ENCODE measurements around the gene TMEM151B.
"Not testable (repeated sequence)": the region's sequence is repeated elsewhere in the genome, so short reads cannot be mapped to it uniquely, and the experiment has no call there.

The TMEM151B gene

DNA sequence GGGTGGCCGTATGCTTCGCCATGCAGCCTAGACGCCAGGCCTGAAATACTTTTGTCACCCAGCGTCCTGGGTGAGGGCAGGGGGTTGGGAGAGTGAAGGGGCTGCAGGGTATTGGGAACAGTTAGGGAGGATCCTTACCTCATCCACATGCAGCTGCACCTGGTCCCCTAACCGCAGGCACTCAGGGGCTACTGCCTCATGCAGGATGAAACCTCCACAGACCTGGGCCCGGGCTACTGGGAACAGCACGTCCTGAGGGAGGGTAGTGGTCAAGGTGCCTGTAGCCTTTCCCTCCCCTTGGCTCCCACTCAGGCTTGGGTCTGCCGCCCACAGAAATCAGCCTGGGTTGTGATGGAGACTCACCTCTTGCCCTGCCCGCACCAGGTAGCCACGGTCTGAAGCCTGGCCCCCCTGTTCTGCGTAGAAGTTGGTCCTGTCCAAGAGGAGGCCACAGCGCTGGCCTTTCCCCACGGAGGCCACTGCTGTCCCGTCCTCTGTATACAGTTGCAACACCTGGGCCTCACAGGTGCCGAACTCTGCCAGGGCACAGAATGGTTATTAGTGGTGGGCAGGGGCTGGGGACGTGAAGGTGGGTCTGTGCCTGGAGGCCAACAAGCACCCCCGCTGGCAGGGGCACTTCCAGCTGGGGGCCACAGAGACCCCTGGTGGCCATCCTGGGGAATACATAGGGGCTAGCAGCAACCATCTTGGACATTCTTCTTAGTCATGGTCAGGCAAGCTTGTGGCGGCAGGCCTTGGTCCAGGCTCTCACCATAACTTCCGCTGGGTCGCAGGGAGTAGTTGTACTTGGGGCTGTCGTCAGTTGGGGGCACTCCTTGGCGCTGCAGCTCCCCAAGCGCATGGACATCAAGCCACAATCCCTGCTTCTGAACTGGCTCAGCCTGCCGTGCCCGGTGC lies 34.3 kb downstream of the TMEM151B start:
- peak; percentile 55 for DNase-seq (ENCODE audit: low read depth)

DNA sequence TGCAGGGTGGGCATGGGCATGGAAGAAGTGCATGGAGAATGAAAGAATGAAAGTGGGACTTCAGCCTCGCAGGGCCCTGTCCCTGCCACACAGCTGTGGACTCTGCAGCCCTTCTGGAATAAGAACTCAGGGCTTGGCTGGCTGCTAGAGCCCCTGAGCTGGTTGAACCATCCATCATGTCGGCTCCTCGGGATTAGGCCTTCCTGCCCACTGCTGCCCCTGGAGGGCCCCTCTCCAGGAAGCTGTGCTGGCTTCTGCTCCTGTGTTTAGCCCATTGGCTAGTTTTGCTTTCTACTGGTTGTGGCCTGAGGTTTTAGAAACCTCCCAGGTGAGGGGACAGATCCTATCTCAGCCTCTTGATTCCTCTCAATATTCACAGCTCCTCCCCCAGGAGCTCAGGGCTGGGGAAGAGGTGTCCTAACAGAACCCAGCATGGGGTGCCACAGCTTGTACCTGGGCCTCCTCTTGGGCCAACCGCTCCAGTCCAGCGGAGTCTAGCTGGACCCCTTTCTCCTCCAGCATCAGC lies 35.0 kb downstream of the TMEM151B start:
- no peak for DNase-seq (ENCODE audit: low read depth)

DNA sequence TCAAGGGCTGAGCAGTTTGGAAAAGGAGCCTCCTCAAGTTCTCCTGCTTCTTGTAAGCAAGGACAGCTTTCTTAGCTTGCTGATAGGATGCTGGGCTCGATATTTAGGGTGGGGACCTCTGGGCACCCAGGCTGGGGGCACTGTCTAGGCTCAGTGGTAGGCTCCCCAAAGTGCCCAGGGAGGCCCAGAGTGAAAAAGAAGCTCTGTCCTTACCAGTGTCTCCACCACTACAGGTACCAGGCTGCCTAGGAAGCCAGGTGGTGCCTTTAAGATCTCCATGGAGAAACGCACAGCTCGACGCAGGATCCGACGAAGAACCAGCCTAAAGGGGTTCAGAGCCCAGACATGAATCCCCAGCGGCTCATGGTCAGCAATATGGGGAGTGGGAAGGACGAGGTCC lies 36.5 kb downstream of the TMEM151B start:
- DNase-seq (ENCODE audit: low read depth): no peak

DNA sequence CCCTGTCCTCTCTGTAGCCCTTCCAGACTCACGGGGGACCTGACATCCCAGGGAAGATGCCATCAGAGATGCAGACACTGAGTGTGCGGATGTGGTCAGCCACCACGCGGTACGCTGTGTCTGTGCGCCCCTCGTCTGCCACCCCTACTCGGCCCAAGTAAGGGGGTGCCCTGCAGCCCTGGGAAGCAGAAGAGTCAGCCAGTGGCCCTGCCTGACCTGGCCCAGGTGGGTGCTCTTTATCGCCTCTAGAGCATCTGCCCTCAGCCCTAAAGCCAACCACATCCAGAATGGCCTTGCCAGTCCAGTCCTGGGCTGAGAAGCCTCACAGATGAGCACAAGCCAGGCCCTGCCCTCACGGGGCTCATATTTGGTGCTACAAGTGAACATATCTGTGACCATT lies 37.0 kb downstream of the TMEM151B start:
- no peak for DNase-seq (ENCODE audit: low read depth)

DNA sequence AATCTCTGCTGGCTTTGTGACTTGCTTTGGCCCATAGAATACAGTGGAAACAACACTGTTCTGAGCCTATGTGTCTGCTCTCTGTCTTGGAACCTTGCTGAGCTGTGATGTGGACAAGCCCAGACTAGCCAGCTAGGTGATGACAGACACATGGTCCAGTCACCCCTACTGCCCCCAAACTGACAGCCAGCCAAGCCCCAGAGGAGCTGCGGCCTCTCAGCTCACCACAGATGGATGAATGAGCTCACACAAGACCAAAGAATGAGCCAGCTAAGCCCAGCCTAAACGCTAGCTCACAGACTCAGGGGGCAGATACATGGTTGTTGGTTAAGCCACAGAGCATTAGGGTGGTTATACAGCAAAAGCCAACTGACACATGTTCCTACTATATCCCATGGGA lies 38.8 kb downstream of the TMEM151B start:
- peak; percentile 39 for DNase-seq (ENCODE audit: low read depth)

DNA sequence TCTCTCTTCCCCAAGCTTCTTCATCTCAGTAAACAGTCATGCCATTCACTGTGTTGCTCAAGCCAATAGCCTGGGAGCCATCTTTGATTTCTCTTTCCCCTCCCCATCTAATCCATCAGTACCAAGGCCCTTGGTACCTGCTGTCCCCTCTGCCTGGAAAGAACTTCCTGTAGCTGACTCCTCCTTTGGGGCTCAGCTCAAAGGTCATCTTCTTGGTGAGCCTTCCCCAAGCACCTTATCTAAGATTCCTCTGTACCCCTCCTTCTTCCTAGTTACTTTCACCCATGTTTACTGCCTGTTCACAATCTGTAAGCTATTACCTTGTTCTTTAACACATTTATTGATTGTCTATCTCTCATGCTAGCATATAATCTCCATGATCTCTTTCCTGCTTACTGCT lies 39.4 kb downstream of the TMEM151B start:
- DNase-seq (ENCODE audit: low read depth): no peak

DNA sequence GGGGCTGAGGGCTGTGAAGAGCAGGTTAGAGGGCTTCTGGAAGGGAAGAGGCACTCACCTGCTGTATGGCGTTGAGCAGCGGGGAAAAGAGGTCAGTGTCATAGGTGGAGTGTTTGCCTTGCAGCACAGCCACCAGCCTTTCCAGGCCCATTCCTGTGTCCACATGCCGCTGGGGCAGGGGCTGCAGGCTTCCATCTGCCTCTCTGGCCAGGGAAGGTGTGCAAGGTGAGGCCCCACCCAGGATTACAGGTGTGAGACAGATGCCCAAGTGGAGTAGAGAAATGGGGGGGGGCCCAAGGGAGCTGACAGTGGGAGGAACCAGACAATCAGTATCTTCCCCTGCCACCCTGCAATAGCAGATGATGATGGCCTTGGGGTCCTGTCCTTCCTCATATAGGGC lies 40.0 kb downstream of the TMEM151B start:
- DNase-seq (ENCODE audit: low read depth): no peak

DNA sequence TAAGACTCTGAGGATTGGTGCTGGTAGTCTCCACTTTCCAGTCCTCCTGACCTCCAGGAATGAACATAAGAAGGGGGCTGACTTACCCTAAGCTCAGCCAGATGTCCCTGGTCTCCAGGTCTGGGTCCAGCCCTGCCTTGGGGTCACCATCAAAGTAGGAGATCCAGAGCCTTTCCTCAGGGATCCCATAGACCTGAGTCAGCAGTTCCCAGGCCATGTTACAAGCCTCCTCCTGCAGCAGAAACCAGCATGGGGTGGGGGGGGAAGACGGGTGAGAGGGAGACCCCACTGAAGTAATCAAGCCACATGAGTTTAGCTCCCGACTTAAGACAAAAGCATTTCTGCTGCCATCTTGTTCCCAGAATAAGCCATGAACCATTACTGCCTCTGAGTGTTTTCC lies 41.1 kb downstream of the TMEM151B start:
- no peak for DNase-seq (ENCODE audit: low read depth)

DNA sequence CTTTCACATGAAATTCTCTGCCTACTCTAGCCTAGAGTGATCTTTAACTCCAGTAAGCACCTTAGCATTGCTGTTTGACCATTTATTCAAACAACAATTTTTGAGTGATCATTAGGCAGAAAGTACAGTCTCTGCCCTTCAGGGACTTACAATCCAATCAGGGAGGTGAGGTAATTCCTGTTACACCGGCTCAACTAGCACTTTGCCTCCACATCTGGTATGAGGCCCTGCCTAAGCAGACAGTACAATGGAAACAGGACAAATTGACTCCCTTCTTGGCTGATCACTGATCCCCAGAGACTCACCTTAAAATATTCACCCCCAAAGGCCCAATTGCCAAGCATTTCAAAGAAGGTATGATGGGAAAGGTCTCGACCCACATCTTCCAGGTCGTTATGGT lies 41.5 kb downstream of the TMEM151B start:
- DNase-seq (ENCODE audit: low read depth): no peak

DNA sequence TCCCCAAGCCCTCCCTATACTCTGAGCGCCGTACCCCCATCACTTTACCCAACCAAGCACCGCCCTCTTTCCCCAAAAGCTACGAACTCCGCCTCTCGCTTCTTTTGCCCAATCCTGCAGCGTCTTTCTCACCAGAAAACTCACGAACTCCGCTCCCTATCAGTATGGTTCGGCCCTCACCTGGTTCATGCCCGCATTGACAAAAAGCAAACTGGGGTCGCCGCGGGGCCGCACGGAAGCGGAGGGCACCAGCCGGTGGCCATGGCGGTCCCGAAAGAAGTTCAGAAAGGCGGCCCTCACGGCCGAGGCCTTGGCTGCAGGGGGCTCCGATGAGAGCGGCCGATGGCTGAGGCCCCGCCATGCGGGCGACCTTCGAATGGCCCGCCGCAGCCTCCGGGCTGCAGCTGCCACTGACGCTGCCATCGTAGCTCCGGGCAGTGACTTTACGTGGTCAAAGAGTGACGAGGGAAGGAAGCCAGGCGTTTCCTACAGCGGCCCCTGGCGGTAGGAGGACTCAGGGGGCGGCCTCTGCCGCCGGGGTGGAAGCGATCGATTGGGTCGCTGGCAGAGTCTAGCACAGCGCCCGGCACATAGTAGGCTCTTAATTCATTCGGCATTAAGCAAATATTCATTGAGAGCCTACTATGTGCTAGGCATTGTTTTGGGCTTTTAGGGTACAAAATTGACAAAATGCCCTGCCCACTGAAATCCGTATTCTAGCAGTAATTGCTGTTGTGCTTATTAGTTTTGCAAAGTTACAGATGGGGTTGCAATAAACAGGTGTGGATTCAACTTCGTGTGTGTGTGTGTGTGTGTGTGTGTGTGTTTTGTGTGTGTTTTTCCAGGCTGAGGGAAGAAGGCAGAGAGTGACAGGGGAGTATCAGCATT lies 42.9 kb downstream of the TMEM151B start, which contains the start of gene AARS2:
TSS of gene AARS2 (minus strand) at position 447 of the 888 bp plus-strand sequence. CDS start at position 423, 24 bp downstream.
- DNase-seq (ENCODE audit: low read depth): peak; percentile 86

DNA sequence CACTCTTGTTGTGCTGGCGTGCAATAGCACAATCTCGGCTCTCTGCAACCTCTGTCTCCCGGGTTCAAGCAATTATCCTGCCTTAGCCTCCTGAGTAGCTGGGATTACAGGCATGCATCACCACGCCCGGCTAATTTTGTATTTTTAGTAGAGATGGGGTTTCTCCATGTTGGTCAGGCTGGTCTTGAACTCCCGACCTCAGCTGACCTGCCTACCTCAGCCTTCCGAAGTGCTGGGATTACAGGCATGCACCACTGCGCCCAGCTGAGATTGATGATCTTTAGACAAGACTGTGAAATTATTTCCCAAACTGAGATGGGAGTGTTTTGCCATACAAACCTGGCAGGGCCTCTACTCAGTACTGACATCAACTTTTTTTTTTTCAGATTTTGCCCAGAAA lies 44.4 kb downstream of the TMEM151B start:
- DNase-seq (ENCODE audit: low read depth): not testable (repeated sequence)

DNA sequence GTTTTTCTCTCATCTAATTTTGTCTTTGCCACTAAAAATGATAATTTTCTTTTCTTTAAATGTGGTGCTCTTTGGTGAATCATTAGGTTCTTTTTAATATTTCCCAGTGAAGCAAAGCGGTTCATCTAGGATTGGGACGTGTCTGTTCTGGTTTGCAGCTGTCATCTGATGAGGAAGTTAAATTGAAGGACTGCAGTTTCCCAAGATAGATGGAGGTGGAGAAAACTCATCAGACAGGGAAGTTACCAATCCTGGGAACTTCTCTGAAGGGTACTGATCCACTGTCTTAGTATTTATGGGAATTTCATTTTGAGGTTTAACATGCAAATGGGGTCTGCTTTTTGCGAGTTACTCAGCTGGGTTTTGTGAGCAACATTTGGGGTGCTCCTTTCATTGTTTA lies 45.3 kb downstream of the TMEM151B start:
- no peak for DNase-seq (ENCODE audit: low read depth)

DNA sequence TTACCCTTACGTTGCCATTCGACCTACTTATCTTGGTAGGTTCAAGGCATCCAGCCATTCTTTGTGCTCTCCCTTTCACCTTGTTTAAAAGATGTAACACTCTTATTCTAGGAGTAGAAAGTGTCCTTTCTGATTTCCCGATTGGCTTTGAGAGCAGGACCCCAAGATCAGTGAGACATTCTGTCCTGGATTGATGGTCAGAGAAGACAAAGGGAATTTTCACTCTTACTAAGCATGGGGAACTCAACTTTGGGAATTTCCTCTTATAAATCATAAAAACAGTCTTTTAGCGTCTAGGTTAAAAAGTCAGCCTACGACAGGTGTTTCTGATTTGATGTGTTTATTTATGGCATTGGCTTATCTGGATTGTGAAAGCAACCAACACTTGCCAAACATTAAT lies 45.7 kb downstream of the TMEM151B start:
- DNase-seq (ENCODE audit: low read depth): no peak

DNA sequence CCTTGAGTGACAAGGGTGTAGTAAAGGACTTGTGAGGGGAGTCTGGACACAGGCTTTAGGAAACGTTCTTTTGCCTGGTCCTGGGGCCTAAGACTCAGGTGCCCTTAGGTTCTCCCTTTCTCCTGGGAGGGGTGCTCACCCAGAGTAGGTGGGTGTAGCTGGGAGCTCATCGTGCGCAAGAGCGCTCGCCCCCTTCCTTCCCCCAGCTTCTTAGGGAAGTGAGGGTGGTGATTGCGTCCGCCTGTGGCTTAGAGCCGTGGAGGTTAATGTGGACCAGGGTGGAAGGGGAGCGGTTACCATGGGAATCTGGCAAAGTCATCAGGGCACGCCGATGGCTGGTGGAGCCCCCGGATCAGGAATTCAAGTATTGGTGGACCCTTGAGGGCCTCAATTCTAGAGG lies 46.2 kb downstream of the TMEM151B start:
- DNase-seq (ENCODE audit: low read depth): no peak

DNA sequence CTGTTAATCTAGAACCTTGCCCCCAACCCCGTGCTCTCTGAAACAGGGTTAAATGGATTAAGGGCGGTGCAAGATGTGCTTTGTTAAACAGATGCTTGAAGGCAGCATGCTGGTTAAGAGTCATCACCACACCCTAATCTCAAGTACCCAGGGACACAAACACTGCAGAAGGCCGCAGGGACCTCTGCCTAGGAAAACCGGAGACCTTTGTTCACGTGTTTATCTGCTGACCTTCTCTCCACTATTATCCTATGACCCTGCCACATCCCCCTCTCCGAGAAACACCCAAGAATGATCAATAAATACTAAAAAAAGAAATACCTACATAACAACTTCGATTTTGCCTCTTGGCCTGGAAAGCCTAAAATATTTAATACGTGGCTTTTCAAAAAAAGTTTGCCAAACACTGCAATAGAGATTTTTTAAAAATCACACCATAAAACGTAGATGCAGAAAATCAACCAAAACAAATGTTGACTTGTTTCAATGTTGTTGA lies 46.9 kb downstream of the TMEM151B start:
- DNase-seq (ENCODE audit: low read depth): not testable (repeated sequence)

DNA sequence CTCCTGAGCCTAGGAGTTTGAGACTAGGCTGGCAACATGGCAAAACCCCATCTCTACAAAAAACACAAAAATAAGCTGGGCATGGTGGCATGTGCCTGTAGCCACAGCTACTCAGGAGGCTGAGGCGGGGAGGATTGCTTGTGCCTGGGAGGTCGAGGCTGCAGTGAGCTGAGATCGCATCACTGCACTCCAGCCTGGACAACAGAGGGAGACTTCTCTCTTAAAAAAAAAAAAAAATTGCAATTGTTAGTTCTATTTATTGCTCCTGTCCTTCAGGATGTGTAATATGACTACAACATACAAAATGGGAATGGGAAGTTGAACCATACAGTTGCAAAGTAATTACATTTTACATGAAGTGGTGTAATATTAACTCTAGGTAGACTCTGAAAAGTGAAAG lies 51.0 kb downstream of the TMEM151B start:
- DNase-seq (ENCODE audit: low read depth): no peak

DNA sequence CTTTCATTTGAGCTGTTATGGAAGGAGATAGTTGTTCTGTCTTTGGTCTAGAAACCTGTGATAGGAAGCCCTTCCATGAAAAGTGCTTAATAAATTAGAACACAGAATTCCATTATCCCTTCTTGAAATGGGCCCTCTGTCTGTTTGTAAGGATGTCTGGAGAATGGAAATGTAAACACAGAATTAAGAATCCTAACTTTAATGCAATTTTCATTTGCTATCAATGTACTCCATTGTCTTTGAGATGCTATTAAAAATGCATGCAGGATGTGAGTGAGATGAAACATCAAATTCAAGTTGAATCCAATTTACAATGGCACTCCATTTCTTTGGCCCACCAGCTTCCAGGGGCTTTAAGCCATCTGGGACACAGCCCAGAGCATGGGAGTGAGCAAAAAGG lies 56.8 kb downstream of the TMEM151B start:
- DNase-seq (ENCODE audit: low read depth): no peak

DNA sequence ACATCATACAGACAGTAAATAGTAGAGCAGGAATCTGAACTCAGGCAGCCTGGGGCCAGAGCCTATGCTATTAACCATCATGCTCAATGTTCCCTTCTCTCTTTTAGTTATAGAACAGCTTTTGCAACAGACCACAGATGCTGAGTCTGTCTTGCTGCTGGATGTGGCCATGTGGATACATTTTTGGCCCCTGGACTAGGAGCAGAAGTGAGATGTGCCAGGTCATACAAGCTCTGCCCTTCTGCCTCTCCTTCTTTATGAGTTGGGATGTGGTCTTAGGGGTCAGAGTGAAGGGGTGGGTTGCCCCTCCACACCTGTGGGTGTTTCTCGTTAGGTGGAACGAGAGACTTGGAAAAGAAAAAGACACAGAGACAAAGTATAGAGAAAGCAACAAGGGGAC lies 57.5 kb downstream of the TMEM151B start:
- DNase-seq (ENCODE audit: low read depth): no peak

DNA sequence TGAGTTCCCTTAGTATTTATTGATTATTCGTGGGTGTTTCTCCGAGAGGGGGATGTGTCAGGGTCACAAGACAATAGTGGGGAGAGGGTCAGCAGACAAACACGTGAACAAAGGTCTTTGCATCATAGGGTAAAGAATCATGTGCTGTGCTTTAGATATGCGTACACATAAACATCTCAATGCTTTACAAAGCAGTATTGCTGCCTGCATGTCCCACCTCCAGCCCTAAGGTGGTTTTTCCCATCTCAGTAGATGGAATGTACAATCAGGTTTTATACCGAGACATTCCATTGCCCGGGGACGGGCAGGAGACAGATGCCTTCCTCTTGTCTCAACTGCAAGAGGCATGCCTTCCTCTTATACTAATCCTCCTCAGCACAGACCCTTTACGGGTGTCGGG lies 58.0 kb downstream of the TMEM151B start:
- DNase-seq (ENCODE audit: low read depth): not testable (repeated sequence)

DNA sequence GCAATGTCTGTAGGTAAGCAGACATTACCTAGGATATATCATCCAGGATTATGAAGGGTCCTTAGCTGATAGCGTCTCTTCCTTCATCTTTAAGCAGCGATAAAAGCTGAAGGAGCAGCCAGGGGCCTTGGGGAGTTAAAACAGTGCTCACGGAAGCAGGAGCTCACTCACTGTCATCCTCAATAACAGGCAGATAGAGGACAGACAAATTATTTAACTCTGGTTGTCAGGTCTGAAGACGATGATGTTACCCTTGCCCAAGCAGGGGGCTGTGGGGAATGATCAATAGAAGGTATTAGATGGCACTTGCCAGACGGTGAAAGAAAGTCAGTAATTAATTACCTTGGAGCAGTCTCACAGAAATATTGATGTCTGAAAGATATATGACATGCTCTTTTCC lies 59.6 kb downstream of the TMEM151B start:
- DNase-seq (ENCODE audit: low read depth): no peak

DNA sequence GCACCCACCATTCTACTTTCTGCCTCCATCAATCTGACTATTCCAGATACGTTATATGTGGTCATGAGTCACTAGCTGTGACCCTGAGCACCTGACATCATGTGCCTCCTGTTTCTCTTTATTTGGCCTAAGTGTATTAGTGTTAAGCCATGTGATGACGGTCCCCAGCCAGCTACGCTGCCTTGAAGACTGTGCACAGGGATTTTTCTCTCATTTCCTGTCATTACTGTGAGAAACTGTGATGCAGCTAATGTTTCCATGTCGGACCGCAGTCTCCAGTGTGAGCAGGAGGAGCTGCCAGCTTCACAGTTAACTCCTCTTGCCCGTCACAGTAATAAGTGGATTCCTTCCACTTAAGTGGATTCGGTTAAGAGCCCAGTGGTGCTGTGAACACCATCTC lies 62.3 kb downstream of the TMEM151B start:
- peak; percentile 28 for DNase-seq (ENCODE audit: low read depth)

DNA sequence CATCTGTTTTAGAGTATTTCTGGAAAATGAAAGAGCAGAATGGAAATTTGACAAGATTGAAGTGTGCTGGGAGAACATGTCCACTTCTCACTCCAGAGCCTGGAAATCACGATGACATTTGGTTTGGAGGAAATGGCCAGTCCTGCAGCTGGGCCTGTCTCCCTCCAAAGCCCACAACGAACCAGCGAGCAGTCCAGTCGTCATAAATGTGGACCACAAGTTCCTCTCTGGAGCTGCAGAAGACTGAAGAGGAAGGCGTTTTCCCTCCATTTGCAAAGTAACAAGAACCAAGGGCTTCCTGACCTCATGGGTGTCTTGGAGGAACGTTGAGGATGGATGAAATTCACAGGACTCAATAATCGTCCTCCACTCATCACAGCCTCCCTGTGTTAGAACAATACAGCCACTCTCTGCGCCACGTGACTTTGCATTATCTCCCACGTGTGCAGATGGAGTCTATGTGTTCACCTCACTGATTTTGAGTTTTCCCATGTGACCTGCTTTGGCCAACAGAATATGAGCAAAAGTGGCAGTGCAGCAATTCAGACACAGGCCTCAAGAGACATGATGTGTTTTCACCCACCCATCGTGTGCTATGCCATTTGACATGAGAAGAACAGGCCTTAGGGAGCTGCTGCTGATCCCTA lies 63.1 kb downstream of the TMEM151B start:
- DNase-seq (ENCODE audit: low read depth): no peak

All from EH (cell line).